ENCODE results near the gene CLEC20A.

DNA sequence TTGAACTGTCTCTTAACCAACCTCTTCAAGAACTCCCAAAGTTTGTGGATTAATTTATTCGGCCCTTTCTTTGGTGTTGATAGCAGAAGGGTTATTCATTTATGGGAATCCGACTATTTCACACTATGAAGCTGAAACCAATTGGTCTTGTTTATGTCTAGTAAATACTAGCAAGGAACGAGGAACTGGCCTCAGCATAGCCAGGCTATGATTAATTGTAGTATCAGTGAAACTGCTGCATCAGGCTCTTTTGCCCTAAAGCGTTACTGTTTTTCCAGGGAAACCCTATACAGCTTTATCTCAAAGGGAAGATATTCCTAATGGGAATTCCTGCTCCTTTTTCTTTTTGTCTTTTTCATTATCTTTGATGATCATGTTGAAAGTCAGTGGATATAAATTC, 35.1 kb downstream of the CLEC20A start:
- TF ChIP-seq POLR2AphosphoS5 (IDR thresholded peaks at IDR 0.05; ENCODE audit: low read depth, low read length) = no peak
- no peak for TF ChIP-seq SIN3A (IDR thresholded peaks at IDR 0.05; ENCODE audit: borderline replicate concordance, insufficient read depth, low read length)

Measured in PFSK-1 (cell line).